ENCODE data around the gene NTM.
A peak's percentile ranks its signal among the peaks of the same experiment; 100 is the strongest.

NTM gene

DNA sequence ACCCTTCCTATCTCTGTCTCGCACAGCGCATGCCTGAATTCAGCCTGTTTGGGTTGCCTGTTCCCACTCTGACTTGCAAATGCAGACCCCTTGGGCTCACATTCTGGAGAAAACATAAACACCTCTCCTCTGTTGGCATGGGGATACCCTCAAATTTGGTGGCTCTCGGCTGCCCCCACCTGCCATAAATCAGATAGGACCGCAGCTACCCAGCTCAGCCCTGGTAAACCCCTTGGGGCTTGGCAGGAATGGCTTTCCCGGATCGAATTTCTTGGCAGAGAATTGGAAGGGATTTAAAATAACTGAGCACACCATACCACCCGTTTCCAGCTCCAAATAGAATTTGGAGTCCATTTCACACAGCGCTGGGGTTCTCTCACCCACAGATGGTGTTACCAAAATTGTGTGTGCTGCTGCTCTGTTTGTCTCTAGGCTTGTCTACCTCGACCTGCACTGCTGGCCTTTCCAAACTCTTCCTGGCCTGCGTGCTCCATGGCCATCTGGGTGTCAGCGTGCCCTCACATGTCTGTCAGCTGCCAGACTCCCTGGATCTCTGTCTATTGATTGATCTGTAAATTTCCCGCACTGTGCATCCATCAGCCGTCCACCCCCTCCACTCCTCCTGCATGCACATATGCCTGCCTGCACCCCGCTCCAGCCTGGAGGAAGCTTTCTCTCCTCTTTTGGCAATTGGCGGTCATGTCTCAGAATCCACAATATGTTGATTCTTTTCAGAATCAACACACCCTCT is 134.0 kb downstream of the NTM start:
- DNase-seq: no peak

DNA sequence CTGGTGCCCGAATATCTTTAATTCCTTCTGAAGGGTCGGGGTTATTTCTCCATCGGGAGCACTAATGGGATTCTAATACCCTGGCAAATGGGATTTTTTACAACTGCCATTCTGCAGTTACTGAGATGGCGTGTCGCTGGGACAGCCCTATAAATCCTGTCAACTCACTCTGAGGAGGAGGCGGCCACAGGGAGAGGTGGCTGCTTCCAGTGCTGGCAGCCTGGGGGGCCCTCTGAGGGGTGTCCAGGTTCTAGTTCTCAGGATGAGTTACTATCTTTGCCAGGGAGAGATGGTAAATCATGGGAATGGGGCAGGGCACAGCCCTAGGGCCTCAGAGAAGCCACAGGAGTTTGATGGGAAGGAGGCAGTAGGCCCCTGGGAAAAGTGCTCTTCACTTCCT is 135.9 kb downstream of the NTM start:
- no peak for DNase-seq

DNA sequence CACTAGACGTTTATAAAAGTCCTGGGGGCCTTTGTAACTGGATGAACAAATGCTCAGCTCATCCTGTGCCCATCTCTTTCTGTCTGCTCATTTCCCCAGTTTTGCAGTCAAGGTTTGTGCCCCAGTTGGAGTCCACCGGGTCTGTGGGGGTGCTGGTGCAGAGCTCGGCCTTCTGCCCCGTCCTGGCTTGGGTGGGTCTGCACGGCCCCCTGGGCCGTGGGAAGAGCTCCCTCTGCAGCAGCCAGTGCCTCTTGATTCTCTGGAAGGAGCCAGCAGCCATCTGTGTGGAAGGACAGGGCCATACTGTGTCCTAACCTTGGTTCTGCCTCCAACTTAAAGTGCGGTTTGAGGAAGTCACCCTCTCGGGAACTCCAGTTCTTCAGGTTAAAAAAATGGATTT is 140.2 kb downstream of the NTM start:
- no peak for DNase-seq

DNA sequence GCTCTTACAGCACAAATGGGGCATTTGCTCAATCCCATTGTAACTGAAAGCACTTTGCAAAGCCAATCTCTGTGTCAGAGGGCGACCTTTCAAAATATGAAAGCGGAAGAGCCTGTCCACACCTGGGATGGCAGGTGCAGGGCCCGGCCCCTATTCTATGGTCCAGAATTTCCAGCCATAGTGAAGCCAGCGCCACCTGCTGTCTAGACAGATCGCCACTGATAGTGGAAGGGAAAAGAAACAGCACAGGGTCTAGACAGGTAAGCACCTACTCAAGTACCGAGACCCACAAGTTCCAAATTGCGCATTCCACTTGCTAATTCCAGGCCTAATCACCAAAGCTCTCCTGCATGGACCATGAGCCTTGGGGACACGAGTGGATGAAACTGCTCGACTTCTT is 141.4 kb downstream of the NTM start:
- peak in 1 of 2 donors; percentile 32 for DNase-seq

DNA sequence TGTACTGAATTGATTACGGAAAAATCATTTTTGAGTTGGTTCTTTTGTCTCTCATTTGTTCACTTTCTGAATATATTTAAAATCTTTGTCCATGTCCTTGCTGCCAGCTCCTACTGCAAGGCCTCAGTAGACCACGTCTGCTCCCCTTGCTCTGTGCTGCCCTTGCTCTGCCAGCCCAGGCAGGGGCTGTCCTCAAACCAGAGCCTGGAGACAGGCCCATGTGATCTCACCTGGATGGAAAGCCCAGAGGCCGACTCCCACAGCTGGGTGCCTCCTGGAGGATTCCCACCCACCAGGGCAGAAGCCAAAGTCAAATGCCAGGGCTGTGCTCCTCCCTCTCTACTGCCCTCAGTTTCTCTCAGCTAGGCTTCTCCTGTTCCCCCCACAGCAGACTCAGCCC is 141.8 kb downstream of the NTM start:
- DNase-seq: no peak

DNA sequence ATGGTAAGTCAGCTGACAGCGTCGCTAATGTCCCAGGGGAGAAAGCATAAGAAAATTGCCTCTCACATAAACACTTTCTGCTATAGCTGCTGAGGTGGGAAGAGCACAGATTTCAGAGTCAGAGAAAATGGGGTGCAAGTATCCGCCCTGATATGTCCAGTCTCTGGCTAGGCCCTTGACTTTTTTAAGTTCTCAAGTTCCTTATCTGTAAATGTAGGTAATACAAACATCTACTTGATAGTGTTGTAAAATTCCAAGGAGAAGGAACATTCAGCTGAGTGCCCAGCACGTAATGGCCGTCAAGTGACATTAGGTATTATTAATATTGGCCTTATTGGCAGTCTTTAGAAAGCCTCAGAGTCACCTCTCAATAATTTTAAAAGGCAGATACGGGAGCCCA is 143.6 kb downstream of the NTM start:
- DNase-seq: no peak

DNA sequence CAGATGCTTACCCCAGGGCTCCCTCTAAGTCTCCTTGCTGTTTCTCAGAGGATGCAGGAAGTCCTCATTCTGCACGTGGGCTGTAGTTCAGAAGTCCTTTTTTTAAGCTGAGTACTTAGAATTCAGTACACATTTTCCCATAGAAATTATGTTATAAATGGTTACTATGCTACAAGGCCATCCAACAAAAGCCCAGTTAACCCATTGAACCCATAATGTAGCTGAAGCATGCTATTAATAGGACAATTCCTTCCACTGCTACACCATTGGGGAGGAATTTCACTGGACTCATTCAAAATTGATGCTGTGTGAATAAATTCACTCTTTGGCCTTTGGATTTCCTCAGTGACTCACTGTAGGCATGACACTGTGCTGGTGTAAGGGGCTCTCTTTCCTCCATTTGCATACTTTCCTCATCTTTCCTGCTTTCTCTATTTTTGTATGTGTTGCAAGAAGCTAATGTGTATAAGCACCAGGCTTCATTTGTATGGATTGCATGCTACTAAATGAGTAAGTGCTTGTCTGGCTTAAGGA is 148.0 kb downstream of the NTM start:
- no peak for DNase-seq

DNA sequence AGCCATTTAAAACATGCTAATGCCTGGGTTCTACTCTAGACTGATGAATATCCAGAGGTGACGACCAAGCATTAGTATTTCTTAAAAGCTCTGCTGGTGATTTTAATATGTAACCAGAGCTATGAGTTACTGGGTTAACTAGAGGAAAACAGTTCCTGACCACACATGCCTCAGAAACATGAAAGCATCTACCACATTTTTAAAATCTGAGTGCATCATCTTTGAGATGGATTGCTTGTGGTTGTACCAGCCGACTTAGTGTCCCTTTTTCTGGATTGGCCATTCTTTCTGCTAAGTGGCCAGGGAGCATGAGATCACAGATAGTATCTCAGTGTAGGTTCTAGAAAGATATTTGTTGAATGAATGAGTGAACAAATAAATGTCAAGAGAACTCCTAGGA is 152.4 kb downstream of the NTM start:
- no peak for DNase-seq

DNA sequence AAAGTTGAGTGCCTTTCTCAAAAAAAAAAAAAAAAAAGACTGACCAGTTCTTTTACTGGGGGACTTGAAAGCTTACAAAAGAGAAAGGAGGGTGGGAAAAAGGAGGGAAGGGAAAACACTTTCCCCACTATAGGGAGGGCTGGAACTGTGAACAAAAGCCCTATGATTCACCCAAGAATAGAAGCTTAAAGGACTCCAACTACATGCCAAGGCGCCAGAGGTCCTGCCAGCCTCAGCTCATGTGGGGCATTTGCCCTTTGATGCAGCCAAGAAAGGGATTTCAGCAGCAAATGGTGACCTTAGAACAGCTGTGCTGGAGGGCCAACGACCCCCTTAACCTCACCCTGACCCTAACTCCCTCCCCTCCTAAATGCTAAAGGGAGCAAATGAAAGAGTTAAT is 160.0 kb downstream of the NTM start:
- DNase-seq: no peak

DNA sequence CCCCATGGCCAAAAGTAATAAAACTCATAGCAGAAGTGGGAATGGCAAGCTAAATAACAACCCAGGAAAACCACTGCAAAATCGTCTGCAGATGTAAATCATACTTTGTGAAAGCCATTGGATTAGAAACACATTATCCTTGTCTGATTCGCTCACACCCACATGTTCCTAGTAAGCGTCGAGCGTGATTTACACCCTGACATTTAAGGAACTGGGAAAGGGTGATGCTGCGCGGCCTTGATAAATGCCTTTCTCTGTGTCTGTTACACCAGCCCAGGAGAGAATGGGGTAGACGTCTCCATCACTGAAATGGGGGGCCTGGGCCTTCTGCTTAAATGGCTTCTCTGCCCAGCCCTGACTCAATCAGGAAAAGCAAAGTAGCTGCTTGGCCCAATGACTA is 162.7 kb downstream of the NTM start:
- no peak for DNase-seq

DNA sequence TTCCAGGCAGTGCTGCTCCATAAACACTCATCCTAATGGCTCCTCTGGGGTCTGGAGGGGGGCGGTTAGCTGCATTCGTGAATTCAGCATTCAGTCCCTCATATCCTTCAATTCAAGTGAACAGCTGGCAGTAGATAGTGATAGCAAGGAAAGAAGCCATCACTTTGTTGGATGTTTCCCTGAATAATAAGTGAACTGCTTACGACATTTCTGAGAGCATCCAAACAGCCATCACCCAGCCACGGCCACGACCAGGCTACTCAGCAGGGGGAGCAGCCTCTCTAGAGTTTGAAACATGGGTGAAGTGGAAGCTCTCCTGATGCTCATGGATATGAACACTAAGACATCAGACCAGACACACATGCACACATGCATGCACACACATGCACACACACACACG is 163.6 kb downstream of the NTM start:
- no peak for DNase-seq

DNA sequence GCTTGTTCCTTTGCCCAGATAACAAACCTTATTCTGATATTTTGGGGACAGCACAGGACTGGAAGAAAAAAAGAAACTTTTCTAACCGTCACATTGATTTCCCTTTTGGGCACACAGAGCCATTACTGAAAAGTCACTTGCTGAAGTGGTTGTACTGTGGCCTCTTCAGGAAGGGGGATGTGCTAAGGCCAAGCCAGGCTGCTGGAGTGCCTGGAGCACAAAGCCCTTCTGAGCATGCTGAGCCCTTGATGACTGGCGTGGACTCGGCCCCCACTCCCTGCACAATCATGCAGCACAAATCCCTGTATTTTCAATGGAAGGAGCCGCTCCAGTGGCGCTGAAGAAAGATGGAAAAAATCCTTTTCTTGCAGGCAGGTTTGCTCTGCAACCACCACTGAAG is 164.2 kb downstream of the NTM start:
- DNase-seq: no peak

DNA sequence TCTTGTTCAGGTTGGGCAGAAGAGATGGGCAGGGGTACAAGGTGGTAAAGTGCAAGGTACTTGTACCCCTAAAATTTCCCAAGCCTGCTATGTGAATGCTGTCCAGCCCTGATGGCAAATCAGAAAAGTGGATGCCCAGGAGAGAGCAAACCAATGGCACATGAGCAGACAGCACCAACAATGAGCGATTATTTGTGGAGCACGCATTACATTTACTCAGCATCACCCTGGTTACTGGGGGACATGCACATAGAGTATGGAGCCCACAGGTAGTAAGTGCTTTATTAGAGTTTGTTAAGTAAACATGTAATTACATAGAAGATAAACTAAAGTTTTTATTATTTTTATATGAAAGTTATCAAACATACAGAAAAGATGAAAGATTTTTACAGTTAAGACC is 165.7 kb downstream of the NTM start:
- no peak for DNase-seq

DNA sequence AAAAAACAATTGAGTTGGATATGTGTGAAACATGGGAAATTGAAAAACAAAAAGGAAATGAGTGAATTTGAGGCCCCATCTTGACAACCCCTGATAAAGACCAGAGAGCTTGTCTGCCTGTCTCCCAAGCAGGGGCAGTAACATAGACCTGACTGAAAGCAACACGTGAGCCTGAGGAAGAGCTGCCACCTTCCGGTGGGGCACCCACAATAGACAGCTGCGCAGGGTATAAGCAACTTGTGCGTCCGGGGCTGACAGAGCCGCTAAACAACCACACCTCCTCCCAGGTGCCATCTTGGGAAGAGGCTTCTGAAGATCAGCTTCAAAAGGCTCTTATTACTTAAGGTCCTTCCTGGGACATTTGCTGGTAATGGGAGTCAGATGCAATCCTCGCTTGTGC is 166.8 kb downstream of the NTM start:
- DNase-seq: no peak

DNA sequence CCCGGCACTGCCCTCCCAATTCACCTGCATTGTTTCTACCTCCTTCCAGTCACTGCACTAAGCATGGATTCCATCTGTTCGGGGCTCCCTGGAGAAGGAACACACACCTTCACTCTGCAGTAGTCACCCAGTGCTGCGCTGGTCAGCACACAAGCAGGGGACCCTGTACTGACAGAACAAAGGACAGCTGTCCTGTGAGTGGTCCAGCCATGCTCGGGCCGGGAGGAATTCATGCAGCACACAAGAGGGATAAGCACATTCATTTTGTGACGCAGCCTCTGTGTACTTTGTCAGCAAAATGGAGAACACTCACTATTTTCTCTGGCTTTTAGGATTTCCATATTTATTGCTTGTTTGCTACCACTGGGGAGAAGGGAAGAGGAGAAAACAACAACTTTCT is 167.3 kb downstream of the NTM start:
- no peak for DNase-seq

DNA sequence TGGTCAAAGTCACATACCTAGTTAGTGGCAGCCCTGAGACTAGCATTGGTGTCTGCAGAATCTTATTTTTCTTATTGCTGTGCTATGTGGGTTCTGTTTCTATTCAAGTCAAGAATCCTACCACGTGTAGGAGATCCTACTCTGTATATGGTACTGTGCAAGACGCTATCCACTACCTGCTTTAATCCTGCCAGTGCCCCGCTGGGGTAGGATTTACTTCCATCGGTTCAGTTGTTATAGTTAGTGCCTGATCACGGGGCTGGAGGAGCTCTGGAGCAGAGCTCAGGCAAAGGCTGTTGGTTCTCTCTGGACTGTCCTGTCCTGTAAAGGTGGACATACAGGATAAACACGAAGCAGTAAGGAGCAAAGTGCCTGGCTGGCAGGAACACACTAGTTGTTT is 167.9 kb downstream of the NTM start:
- no peak for DNase-seq

DNA sequence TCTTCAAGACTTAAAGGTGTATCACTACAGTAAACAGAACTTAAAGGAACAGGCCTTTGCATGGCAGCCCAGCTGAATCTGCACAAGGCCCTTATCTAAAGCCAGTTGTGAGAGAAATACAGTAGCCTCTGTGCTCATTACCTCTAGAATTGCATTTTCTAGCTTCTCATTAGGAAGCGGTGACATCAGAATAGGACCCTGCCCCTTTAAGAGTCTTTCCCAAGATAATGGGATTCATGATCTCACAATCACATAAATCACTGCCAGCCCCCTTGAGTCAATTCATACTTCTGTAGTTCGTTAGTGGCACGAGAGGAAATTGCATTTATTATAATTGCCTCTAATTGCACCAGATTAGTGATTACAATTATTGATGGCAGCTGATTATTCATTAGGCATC is 170.3 kb downstream of the NTM start:
- DNase-seq: no peak

DNA sequence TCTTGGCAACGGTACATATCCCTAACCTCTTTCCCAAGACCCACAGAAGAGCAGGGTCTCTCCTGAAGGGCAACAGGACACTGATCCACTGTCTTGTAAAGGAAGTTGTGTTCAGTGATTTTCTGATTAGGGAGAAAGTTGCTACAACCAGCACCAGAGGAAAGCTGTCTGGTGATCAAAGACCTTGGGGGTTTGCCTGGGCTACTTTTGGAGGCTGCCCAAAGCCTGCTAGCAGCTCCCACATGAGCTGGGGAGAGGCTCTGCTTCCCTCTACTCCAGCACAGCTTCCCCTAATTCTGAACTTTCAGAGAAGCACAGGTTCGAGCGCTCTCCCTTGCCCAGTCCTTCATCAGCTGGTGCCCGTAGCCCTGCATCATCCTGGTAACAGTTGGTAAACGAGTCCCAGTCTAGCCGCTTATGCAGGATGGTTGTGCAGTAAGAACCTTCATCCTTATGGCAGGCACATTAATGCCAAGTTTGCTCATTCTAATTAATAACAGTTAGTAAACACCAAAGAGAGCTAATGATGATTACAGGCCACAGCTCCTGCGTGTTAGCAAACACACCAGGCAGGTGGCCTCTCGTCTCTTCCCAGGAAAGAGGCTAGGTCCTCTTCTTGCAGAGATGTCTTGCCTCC is 173.1 kb downstream of the NTM start:
- no peak for DNase-seq

DNA sequence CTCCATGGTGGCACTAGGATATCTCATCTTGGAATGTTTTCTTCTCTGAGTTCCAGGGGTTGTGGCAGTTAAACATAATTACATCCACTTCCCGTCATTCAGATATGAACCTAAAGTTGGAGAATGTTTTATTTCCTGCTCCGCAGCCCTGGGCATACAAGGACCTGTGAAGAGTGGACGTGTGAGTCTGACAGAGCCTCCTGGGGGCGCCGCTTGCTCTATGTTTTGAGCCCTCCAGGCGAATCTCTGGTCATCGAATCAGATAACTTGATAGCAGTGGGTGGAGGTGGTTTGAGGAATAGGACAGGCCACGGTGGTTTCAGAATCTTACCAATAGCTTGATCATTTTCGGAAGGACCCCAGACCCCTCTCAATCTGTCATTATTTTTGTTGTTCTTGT is 174.2 kb downstream of the NTM start:
- DNase-seq: no peak

DNA sequence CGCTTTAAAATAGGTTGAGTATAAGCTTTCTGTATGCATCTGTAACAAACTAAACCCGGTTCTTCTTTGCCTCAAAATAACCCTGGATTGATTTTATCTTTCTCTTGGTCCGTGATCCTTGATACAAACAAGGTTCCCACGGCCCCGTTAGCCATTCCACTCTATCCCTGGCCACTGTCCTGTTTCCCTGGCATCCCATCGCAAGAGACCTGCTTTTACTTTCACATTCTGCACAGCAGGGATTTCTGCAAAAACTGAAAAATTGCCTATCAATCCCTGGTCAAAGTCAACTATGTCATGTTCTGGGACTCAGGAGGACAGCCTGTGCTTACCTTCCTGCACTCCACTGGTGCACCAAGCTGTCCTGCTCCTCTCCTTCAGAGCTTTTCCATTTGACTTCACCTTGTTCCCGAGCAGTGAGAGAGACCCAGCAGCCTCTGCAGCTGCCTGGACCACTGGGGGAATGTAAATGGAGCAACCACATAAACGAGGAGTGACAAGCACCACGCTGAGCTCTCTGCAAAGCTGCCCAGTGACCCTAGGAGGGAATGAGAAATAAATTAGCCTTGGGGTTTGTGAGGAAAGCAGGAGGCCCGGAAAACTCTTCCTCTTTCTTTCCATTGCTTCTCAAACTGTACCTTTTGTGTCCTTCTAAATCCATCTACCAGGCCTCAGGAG is 175.9 kb downstream of the NTM start:
- no peak for DNase-seq

DNA sequence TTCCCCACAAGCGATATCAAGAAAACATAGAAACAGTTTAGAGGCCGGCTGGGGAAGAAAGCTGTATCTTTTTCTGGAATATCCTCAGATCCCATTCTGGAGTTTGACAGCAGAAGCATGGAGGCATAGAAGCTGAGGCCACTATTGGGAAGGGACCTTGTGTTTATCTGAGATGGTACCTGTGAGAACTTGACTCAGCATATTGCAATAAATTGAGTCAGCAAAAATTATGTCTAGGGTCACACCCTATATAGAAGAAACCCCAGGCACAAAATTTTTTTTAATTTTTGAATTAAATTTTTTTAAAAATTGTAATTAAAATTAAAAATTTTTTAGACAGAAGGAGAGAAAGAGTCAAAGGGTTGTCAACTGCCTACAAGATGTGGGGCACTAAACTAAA is 178.7 kb downstream of the NTM start:
- no peak for DNase-seq

DNA sequence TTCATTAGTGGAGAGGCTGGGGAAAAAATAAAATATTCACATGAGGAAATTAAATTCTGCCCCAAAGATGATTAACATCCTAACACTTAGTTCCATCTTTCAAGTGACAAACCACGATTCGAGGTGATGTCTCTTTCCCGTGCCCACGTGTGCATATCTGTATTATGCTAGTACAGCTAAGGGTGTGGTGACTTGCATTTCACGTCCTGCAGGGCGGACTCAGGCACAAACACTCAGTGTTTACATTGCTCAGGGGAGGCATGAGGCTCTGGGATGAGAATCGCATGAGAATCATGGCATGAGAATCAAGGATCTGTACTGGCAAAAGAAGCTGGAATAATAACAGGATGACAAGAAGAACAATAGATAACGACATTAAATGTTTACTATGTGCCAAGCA is 179.4 kb downstream of the NTM start:
- no peak for DNase-seq

DNA sequence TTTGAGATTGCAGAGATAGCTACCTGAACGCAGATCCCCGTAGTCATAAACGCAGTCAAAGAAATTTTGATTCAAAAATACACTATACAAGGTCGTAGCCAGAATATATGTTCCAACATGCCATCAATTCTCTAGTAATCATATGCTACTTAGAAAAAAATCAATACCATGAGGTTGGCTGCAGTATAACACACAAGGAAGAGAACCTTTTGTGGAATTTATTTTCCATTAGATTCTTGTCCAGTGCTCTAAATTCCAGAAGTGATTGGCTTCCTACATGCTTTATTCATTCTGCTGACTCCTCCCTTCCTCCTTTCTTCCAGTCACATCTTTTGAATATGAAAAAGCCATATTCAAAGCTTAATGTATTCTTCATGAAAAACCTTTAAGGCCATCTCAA is 189.9 kb downstream of the NTM start:
- DNase-seq: no peak

DNA sequence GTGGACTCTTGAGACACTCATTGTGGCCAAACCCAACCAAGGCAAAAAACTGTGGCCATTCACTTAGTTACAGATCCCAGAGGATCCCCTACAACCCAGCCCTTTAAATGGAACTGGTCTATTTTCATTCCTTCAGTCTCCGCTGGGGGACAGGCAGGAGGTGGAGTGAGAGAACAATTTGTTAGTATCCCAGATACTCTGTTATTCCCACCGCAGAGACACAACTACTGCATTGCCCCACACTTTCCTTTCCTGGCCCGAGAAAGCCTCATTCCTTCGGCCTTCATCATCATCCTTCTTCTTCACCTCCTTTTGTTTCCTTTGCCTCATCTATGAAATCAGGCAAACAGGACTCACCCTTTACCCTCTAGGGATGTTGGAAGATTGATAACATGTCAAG is 191.1 kb downstream of the NTM start:
- DNase-seq: no peak
